Fibroblast of lung (primary cell): ENCODE results near the gene GCLC. TPM values are rescaled to one million over a fixed set of nuclear protein-coding genes. Genes with fewer than 3 reads are reported as not detected.

Experiments used
- DNase-seq, 2 donors: peaks; one replicate each; pipeline versions ENCODE4 v3.0.0 to v3.0.0-alpha.2; 2010; ENCODE audit warnings: low read depth in 2 of 2
- H2AFZ ChIP-seq: 2 replicates; pipeline ENCODE4 v1.5.1; 2012; ENCODE audit warnings: low read length, control low read depth, inconsistent platforms
- H3K27ac ChIP-seq: 2 replicates; pipeline ENCODE4 v1.5.1; 2011; ENCODE audit warnings: low read length, control low read depth; ENCODE audit not compliant: insufficient read depth
- H3K27me3 ChIP-seq: 2 replicates; pipeline ENCODE4 v1.5.1; 2011; ENCODE audit warnings: mild to moderate bottlenecking, low read length; ENCODE audit not compliant: control insufficient read depth, insufficient read depth
- H3K36me3 ChIP-seq: 2 replicates; pipeline ENCODE4 v1.5.1; 2011; ENCODE audit warnings: low read length; ENCODE audit not compliant: control insufficient read depth, insufficient read depth
- H3K4me1 ChIP-seq: 2 replicates; pipeline ENCODE4 v1.5.1; 2011; ENCODE audit warnings: low read length; ENCODE audit not compliant: control insufficient read depth, insufficient read depth; ENCODE audit errors: extremely low read depth
- H3K4me2 ChIP-seq: 2 replicates; pipeline ENCODE4 v1.5.1; 2011; ENCODE audit warnings: low read length, control low read depth; ENCODE audit not compliant: insufficient read depth; ENCODE audit errors: extremely low read depth
- H3K4me3 ChIP-seq, 4 experiments: fragments of 200-600 bp in 1 of 4; sonication (generic) in 1 of 4; replicated peaks in 1 of 4; 2 replicates each; pipeline ENCODE4 v1.5.1; 2011 to 2016; ENCODE audit warnings: low read length in 4 of 4, low read depth in 3 of 4, mild to moderate bottlenecking in 3 of 4, control low read depth in 2 of 4, inconsistent platforms in 1 of 4, mixed read lengths in 1 of 4; ENCODE audit not compliant: insufficient read depth in 1 of 4; ENCODE audit errors: control extremely low read depth in 1 of 4
- H3K79me2 ChIP-seq: 2 replicates; pipeline ENCODE4 v1.5.1; 2012; ENCODE audit warnings: mild to moderate bottlenecking, low read length, inconsistent platforms; ENCODE audit not compliant: control insufficient read depth, insufficient read depth
- H3K9ac ChIP-seq: 2 replicates; pipeline ENCODE4 v1.5.1; 2011; ENCODE audit warnings: mild to moderate bottlenecking, low read length, control low read depth; ENCODE audit not compliant: insufficient read depth
- H3K9me3 ChIP-seq: 2 replicates; pipeline ENCODE4 v1.5.1; 2012; ENCODE audit warnings: low read depth, low read length; ENCODE audit not compliant: control insufficient read depth, insufficient read depth
- H4K20me1 ChIP-seq: 2 replicates; pipeline ENCODE4 v1.5.1; 2011; ENCODE audit warnings: low read length; ENCODE audit not compliant: control insufficient read depth, insufficient read depth; ENCODE audit errors: extremely low read depth
- EZH2 ChIP-seq: IDR thresholded peaks from 2 replicates; pipeline ENCODE4 v1.5.1; 2012; ENCODE audit warnings: low read length, control low read depth, mild to moderate bottlenecking; ENCODE audit errors: missing control alignments
- polyA plus RNA-seq, 2 donors: library from polyadenylated mRNA; depleted of rRNA in 1 of 2; stranded (reverse) in 1 of 2; unstranded in 1 of 2; fragments of >200 nt; gene quantifications; 2 replicates each; pipeline ENCODE4 v1.2.1, GENCODE V29; 2011 to 2012; ENCODE audit warnings: missing spikeins in 1 of 2
- total RNA-seq: library from RNA; depleted of rRNA; stranded (reverse); fragments of >200 nt; gene quantifications from 2 replicates; pipeline ENCODE4 v1.2.1, GENCODE V29; 2014
- TF ChIP-seq, protein P1 (sequence below), 2 donors: IDR thresholded peaks in 1 of 2; conservative IDR thresholded peaks in 1 of 2; 1 replicate in 1 of 2; 2 replicates in 1 of 2; pipeline ENCODE4 v1.5.1; 2011 to 2012; ENCODE audit warnings: low read length in 2 of 2, control low read depth in 1 of 2, inconsistent platforms in 1 of 2, low read depth in 1 of 2, mild to moderate bottlenecking in 1 of 2

The GCLC gene
- total and polyA plus RNA-seq, 2 donors (not counting 1 experiment from before 2014, with no cell fraction given), result 16.0 to 31.4 TPM

DNA sequence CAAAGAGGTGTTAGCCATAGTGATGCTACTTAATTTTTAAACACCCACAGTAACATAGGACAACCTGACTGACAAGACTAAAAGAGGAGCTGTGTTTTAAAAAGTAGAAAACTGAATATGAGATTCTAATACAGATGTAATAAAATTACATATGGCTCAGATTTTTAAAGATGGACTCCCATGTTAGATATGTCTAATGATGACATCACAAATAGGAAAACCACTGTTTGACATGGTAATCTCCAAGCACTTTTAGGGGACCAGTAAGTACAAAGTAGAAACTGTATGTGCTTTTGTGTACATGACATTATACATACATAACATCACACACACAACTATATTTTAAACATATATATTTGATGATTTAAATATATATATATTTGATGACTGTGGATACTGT, 16.8 kb downstream of the GCLC start:
- Histone ChIP-seq H3K79me2 (no peaks in the 10 kb centered on the region), H3K27me3 (no peaks in the 10 kb centered on the region)
- TF ChIP-seq, protein P1, sequence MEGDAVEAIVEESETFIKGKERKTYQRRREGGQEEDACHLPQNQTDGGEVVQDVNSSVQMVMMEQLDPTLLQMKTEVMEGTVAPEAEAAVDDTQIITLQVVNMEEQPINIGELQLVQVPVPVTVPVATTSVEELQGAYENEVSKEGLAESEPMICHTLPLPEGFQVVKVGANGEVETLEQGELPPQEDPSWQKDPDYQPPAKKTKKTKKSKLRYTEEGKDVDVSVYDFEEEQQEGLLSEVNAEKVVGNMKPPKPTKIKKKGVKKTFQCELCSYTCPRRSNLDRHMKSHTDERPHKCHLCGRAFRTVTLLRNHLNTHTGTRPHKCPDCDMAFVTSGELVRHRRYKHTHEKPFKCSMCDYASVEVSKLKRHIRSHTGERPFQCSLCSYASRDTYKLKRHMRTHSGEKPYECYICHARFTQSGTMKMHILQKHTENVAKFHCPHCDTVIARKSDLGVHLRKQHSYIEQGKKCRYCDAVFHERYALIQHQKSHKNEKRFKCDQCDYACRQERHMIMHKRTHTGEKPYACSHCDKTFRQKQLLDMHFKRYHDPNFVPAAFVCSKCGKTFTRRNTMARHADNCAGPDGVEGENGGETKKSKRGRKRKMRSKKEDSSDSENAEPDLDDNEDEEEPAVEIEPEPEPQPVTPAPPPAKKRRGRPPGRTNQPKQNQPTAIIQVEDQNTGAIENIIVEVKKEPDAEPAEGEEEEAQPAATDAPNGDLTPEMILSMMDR (conservative IDR thresholded peaks at IDR 0.05 in 1 of 2, IDR thresholded peaks at IDR 0.05 in 1 of 2; ENCODE audit: low read depth in 1 of 2, low read length in 2 of 2), result no peak
- TF ChIP-seq EZH2, result no peak

DNA sequence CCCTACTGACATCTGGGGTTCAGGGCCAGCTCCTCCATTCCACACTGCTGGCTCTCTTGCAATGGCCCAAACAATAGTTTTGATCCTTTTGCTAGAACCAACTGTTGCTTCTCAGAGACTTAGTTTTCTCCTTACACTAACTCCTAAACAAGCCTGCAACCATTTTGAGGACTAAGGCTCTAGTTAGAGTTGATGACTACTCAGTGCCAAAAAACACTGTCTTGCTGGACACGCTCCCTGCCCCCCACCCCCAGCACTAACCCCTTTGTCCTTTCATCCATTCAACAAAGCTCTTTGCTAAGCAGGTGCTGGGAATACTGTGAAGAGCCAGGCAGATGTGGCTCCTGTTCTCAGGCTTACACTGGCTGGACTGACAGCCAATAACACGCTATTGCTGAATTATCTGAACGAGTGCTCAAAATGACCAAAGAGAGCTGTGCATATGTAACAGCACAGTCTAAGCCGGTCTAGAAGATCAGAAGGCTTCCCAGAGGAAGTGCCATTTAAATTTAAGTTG, 17.6 kb downstream of the GCLC start:
- H3K4me1 ChIP-seq, result peaks cover 7% of the 10 kb centered on the region
- no peaks in the 10 kb centered on the region for H3K9me3 ChIP-seq
- H3K79me2 ChIP-seq, result no peaks in the 10 kb centered on the region
- no peaks in the 10 kb centered on the region for H3K27me3 ChIP-seq
- H2AFZ ChIP-seq, result no peak overlapping the region
- TF ChIP-seq EZH2, result no peak
- TF ChIP-seq, protein P1 (conservative IDR thresholded peaks at IDR 0.05 in 1 of 2, IDR thresholded peaks at IDR 0.05 in 1 of 2; ENCODE audit: low read depth in 1 of 2, low read length in 2 of 2), result no peak
- H3K27ac ChIP-seq, result no peak overlapping the region
- no peak overlapping the region for H3K9ac ChIP-seq
- no peak overlapping the region for H3K4me3 ChIP-seq
- no peak for DNase-seq
- H4K20me1 ChIP-seq, result no peaks in the 10 kb centered on the region
- no peak overlapping the region for H3K4me2 ChIP-seq
- no peaks in the 10 kb centered on the region for H3K36me3 ChIP-seq

More for the DNA sequence above, 16.8 kb downstream of the GCLC start:
- H2AFZ ChIP-seq, result no peak overlapping the region
- no peak for DNase-seq
- H3K27ac ChIP-seq, result no peak overlapping the region
- H3K9ac ChIP-seq, result no peak overlapping the region
- no peaks in the 10 kb centered on the region for H3K9me3 ChIP-seq
- no peaks in the 10 kb centered on the region for H4K20me1 ChIP-seq
- peaks cover 7% of the 10 kb centered on the region for H3K4me1 ChIP-seq
- no peaks in the 10 kb centered on the region for H3K36me3 ChIP-seq
- H3K4me2 ChIP-seq, result no peak overlapping the region
- no peak overlapping the region for H3K4me3 ChIP-seq

DNA sequence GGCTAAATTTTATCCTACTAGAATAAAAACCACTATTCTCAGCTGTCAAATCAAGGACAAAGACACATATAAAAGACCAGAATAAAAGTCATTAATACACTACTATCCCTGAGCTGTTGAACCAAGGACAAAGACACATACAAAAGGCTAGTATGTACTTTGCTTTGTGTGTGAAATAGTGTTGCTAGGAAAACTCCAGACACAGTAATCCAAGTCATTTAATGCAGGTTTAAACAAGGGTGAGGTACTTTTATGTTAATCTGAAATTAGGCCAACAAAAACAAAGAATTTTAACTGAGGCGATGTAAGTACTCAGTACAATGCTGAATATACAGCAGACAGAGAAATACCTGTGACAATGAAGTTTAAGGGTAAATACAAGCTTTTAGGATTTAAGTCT, 18.9 kb downstream of the GCLC start:
- no peak for TF ChIP-seq EZH2
- TF ChIP-seq, protein P1 (conservative IDR thresholded peaks at IDR 0.05 in 1 of 2, IDR thresholded peaks at IDR 0.05 in 1 of 2; ENCODE audit: low read depth in 1 of 2, low read length in 2 of 2), result no peak
- H3K27ac ChIP-seq, result no peak overlapping the region
- peaks cover 7% of the 10 kb centered on the region for H3K4me1 ChIP-seq
- no peaks in the 10 kb centered on the region for H4K20me1 ChIP-seq
- no peak for DNase-seq
- no peak overlapping the region for H2AFZ ChIP-seq
- no peaks in the 10 kb centered on the region for H3K79me2 ChIP-seq
- H3K9ac ChIP-seq, result no peak overlapping the region
- no peak overlapping the region for H3K4me2 ChIP-seq
- no peak overlapping the region for H3K4me3 ChIP-seq
- H3K36me3 ChIP-seq, result no peaks in the 10 kb centered on the region
- no peaks in the 10 kb centered on the region for H3K9me3 ChIP-seq
- no peaks in the 10 kb centered on the region for H3K27me3 ChIP-seq
